ENCODE data around the gene MRPL21. TPM values are rescaled to one million over a fixed set of nuclear protein-coding genes. Genes with fewer than 3 reads are reported as not detected.

MRPL21 gene
- total RNA-seq, 4 donors from 2014 or later: 61.0 to 75.5 (median 64.6) TPM

DNA sequence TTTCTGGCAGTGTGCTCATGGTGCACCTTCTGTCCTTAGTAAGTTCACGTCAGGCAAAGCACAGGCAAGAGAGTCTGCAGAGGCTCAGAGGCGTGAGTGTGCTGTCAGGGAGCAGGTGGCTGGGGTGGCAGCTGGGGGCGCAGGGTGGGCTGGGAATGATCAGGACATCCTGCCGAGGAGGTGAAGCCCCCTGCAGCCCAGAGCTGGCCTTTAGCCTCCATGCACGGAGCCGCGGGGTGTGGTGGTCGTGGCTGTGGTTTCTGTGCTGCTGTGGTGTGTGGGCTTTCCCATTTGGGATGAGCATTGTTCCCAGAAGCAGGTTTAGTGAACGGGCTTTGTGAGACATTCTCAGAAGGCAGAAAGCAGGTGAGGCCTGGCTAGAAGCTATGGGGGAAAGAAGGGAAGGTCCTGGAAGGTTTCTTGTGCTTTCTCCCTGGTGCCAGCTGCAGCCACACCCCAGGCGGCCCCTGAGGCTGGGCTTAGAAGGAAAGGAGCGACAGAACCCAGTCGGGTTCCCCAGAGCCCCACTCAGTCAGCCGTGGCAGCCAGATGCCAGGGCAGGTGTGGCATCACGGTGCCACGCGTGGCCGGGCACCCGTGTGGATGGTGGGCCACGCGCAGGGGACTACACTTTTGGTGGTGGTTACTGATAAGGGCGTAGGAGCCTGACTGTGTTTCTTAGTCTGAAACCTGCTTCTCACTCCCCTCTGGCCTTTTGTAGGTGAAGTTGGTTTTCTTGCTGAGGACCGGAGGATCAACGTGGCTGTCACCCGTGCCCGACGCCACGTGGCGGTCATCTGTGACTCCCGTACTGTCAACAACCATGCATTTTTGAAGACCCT lies 32.1 kb upstream of the MRPL21 start:
- no peak overlapping the region for H3K27ac ChIP-seq
- intact Hi-C loops (cut with DNase I; ENCODE audit: low total_unique reads) (no loop called here), in situ Hi-C loops (cut with MboI; ENCODE audit: low sequenced_read_pairs in 4 of 4) (no loop called here)
- no peak overlapping the region for H3K4me3 ChIP-seq
- no peak for TF ChIP-seq POLR2A (IDR thresholded peaks at IDR 0.05)
- no peak for TF ChIP-seq CTCF (IDR thresholded peaks at IDR 0.05 in 4 of 5, conservative IDR thresholded peaks at IDR 0.05 in 1 of 5)
- peaks cover 0 to 81% of the 10 kb centered on the region in 2 donors for H3K36me3 ChIP-seq
- H3K9me3 ChIP-seq: no peaks in the 10 kb centered on the region
- ATAC-seq (no peak), DNase-seq (no peak)
- no peaks in the 10 kb centered on the region for H3K4me1 ChIP-seq
- H3K27me3 ChIP-seq: no peaks in the 10 kb centered on the region

DNA sequence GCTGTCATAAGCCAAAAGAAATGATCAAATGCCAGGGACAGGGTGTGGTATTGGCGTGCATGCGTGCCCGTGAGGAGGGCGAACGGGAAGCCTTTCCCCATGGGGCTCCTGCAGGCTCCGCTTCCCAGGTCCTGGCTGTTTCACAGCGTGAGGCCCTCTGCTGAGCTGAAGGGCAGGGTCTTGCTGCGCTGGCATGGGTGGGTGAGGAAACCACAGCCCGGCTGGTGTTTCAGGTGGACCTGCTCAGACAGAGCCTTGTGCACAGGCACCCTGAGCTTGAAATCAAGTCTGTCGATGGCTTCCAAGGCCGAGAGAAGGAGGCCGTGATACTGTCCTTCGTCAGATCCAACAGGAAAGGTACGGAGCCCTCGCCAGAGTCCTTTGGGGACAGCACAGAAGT lies 31.4 kb upstream of the MRPL21 start:
- no peak overlapping the region for H3K27ac ChIP-seq
- no peaks in the 10 kb centered on the region for H3K27me3 ChIP-seq
- H3K9me3 ChIP-seq: no peaks in the 10 kb centered on the region
- H3K4me3 ChIP-seq: no peak overlapping the region
- H3K4me1 ChIP-seq: no peaks in the 10 kb centered on the region
- no peak for TF ChIP-seq POLR2A (IDR thresholded peaks at IDR 0.05)
- no peak for TF ChIP-seq CTCF (IDR thresholded peaks at IDR 0.05 in 4 of 5, conservative IDR thresholded peaks at IDR 0.05 in 1 of 5)
- ATAC-seq: no peak
- in situ Hi-C loops (cut with MboI; ENCODE audit: low sequenced_read_pairs in 4 of 4) (no loop called here), intact Hi-C loops (cut with DNase I; ENCODE audit: low total_unique reads) (no loop called here)
- peaks cover 0 to 84% of the 10 kb centered on the region in 2 donors for H3K36me3 ChIP-seq
- no peak for DNase-seq

DNA sequence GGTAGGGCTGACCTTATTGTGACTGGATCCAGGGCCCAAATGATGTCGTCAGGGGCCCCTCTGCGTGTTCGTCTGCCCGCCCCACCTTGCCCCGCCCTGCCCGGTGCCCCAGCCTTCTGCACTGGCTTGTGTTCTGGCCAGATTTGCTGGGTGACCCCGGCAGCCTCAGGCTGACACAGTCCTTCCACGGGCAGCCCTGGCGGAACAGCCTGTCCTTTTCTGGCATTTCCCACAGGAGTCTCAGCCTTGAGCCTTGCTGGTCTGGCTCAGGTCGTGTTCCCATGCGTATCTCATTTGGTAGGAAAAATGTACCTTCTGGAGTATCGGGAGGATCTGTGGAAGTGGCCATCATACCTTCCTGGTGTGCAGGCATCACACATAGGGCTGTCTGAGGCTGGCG lies 31.0 kb upstream of the MRPL21 start:
- Histone ChIP-seq H3K4me1 (no peaks in the 10 kb centered on the region), H3K27ac (no peak overlapping the region), H3K27me3 (no peaks in the 10 kb centered on the region), H3K36me3 (peaks cover 0 to 84% of the 10 kb centered on the region in 2 donors), H3K4me3 (no peak overlapping the region), H3K9me3 (no peaks in the 10 kb centered on the region)
- DNase-seq: no peak
- no peak for TF ChIP-seq CTCF (IDR thresholded peaks at IDR 0.05 in 4 of 5, conservative IDR thresholded peaks at IDR 0.05 in 1 of 5)
- TF ChIP-seq POLR2A (IDR thresholded peaks at IDR 0.05): no peak
- intact Hi-C loops (cut with DNase I; ENCODE audit: low total_unique reads) (no loop called here), in situ Hi-C loops (cut with MboI; ENCODE audit: low sequenced_read_pairs in 4 of 4) (no loop called here)
- no peak for ATAC-seq

GRCh38 chr11:68934321-68934645 lies 30.7 kb upstream of the MRPL21 start:
- in situ Hi-C loops (cut with MboI; ENCODE audit: low sequenced_read_pairs in 4 of 4) (no loop called here), intact Hi-C loops (cut with DNase I; ENCODE audit: low total_unique reads) (no loop called here)
- Histone ChIP-seq H3K4me1 (peaks cover 0 to 2% of the 10 kb centered on the region in 2 donors), H3K27me3 (no peaks in the 10 kb centered on the region), H3K9me3 (no peaks in the 10 kb centered on the region), H3K36me3 (peaks cover 0 to 84% of the 10 kb centered on the region in 2 donors), H3K27ac (no peak overlapping the region), H3K4me3 (no peak overlapping the region)
- DNase-seq (no peak), ATAC-seq (no peak)
- TF ChIP-seq CTCF (IDR thresholded peaks at IDR 0.05 in 4 of 5, conservative IDR thresholded peaks at IDR 0.05 in 1 of 5): no peak
- no peak for TF ChIP-seq POLR2A (IDR thresholded peaks at IDR 0.05)

Data from gastrocnemius medialis (tissue), 4 donors.